IPS-18c (cell line): Measurements from ENCODE around the gene PACSIN1.

Source experiments
- H3K4me3 ChIP-seq: 2 replicates; pipeline ENCODE4 v1.7.0; 2013; ENCODE audit warnings: low read depth, mild to moderate bottlenecking, low read length, moderate library complexity; ENCODE audit not compliant: insufficient read depth
- H3K9me3 ChIP-seq: one replicate; pipeline ENCODE4 v1.6.1; 2013; ENCODE audit warnings: mild to moderate bottlenecking, low read length, moderate library complexity; ENCODE audit not compliant: control insufficient read depth, insufficient read depth

Gene PACSIN1

DNA sequence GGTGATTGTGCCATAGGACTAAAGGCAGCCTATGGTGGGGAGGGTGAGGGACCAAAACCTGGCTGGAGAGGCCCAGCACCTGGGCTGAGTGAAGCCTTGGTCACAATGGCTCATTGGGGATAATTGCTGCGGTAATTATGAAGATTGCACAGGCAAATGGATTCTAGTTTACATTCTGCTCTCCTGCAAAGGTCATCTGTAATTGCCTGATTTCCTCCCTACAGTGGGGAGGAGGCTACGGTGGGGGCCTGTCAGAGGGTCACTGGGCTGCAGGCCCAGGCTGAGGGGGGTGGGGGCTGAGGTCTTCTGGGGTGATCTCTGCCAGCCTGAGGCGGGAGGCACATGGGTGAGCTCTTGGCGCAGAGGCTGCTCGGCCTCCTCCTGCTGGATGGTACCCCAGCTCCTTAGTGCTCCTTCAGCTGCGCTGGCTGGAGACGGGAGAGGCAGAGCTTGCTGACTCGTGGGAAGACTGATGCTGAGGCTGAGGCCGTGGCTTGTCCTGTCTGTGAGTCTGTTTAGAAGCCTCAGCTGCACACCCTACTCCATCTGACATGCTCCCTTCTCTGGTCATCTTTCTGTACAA is 30.3 kb downstream of the PACSIN1 start:
- Histone ChIP-seq H3K9me3 (no peaks in the 10 kb centered on the region), H3K4me3 (no peak overlapping the region)

DNA sequence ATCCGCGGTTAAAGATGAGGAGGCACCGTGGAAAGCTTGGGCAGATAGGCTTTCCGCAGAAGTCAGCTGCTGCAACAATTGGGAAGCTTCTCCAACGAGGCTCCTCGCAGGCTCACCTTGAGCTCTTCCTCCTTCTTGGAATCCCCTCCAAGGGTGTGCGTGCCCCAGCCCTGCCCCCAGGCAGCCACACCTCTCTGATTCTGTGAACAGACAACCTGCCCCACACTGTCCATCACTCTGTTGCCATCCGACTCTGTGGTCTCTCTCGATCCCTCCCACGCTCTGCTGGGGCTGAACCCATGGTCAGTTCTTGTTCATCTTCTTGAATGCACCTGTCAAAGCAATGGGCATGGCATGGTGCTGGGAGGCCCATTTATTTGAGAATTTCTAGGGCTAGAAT is 31.5 kb downstream of the PACSIN1 start:
- H3K9me3 ChIP-seq: no peaks in the 10 kb centered on the region
- H3K4me3 ChIP-seq: no peak overlapping the region

DNA sequence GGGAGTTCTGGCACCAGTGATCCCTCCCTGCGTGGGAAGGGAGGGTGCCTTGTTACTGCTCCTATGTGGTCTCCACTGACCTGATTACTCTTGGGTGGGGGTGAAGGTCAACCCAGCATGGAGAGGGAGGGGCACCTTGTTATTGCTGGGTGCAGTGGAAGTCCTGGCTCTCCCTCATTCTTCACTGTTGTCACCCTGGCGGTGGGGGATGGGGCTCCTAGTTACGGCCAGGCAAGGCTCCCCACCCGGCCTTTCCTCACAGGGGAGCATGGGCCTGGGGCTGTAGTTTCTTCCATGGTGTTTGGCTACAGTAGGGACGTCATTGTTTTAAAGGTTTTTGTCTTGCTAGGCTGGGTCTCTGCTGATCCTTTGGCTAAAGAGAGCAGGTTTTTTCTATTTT is 40.8 kb downstream of the PACSIN1 start:
- H3K4me3 ChIP-seq: no peak overlapping the region
- H3K9me3 ChIP-seq: no peaks in the 10 kb centered on the region

- no peaks in the 10 kb centered on the region for H3K9me3 ChIP-seq
- no peak overlapping the region for H3K4me3 ChIP-seq
Measured at GRCh38 chr6:34508425-34508824, 42.5 kb downstream of the PACSIN1 start.

GRCh38 chr6:34509782-34510181 is 43.9 kb downstream of the PACSIN1 start:
- H3K9me3 ChIP-seq: no peaks in the 10 kb centered on the region
- H3K4me3 ChIP-seq: no peak overlapping the region

GRCh38 chr6:34510299-34510698 is 44.4 kb downstream of the PACSIN1 start:
- no peak overlapping the region for H3K4me3 ChIP-seq
- H3K9me3 ChIP-seq: no peaks in the 10 kb centered on the region

DNA sequence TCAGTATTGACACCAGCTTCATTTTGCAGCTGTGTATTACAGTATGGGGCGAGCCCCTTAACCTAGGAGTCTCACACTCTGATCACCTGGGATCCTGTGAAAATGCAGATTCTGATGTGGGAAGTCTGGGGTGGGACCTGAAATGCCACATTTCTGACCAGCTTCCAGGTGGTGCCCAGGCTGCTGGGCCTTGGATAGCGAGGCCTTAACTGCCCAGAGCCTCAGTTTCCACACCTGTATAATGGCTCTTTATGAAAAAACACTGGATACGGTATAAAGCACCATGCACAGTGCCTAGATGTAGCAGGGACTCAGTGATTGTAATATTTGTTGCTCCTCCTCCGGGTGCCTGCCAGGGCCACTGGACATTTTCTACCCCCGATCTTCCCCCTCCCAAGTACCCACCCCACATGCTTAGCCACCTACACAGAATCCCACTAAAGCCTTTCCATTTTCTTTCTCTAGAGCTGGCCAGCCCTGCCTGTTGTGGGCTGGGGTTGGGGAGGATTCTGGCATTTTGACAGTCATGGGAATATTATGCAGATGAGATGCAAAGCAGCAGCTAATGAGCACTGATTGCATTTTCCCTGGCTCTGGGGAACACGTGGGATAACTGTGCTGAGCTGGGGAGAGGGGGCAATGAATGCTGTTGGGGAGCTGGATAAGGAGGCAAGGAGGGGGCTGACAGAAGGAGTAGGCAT is 45.5 kb downstream of the PACSIN1 start:
- no peaks in the 10 kb centered on the region for H3K9me3 ChIP-seq
- no peak overlapping the region; the same call in 1 of the 2 replicates for H3K4me3 ChIP-seq

DNA sequence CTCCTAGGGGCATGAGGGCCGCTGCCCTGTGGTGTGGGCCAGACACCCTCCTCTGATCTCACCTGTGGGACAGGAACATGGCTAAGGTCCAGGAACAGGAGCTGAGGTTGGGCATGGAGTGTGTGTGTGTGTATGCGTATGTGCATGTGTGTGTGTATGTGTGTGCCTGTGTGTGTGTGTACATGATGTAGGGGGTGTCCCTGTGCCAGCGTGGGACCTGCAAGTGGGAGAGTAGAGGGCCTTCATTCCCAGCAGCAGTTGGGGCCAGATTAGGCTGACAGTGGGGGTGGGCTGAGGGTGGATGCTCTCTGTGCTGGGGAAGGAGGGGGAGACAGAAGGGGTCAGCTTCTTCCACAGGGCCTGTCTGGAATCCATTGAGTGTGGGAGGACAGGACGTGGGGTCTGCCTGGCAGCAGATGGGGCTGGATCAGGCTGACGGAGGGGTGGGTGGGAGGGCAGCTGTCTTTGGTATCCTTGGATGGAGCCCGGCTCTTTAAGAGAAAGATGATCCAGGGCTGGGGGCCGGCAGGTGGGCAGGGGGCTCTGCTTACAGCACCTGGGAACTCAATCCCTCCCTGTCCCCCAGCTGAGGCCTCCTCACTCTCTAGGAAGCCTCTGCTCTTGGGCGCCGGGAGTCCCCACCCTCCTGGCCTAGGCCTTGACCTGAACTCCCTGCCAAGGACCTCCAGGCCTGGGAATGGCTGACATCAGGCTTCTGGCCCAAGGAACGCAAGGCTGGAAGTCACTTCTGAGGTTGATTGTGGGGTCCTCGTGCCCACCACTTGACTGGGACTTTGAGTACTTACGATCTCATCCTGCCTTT is 46.2 kb downstream of the PACSIN1 start:
- H3K9me3 ChIP-seq: no peaks in the 10 kb centered on the region
- no peak overlapping the region for H3K4me3 ChIP-seq

DNA sequence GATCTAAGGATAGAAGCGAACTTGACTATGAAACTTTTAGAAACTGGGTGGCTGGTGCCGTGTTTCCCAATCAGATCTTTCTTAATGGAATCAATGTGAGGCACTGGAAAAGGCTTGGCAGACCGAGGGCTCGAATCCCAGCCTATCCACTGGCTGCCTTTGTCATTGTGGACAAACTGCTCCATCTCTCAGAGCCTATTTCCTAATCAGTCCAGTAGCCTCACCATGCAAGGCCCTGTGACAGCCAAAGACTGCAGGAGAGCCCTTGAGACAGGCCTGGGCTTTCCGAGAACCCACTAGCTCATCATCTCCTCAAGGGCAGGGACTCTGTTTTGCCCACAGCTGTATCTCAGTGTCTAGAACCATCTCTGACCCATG is 46.9 kb downstream of the PACSIN1 start:
- H3K9me3 ChIP-seq: no peaks in the 10 kb centered on the region
- no peak overlapping the region for H3K4me3 ChIP-seq

DNA sequence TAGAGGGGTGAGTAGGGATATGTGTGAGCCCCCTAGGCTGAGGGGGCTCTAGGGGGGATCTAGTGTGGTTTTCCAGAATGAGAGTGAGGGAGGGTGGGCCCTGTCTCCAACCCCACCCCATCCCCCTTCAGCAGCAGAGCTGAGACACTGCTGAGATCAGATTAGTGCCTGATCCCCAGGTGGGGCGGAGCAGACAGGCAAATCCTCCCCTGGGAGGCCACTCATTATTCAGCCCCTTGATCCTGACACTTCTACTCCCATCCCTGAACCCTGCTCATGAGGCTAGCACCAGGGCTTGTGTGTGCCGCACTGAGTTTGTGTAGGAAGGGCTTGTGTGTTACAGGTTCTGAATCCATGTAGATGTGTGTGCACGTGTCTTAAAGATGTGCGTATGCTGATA is 47.8 kb downstream of the PACSIN1 start:
- no peaks in the 10 kb centered on the region for H3K9me3 ChIP-seq

DNA sequence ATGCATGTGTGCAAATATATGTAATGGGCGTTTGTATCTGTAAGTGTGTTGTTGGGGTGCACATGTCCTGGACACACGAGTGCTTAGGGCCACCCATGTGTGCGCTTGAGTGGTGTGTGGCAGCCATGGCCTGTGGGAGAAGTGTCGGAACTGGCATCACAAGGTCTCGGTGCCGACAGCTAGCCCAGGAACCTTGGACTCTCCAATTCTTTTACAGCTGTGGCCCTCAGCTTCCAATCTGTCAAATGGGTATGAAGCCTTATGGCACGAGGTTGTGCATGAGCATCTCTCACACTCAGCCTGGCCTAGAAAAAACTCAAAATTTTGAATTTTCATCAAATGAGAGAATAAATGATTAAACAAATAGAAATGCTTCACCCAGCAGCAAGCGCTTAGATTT is 48.2 kb downstream of the PACSIN1 start:
- Histone ChIP-seq H3K9me3 (no peaks in the 10 kb centered on the region), H3K4me3 (peak overlapping the region; percentile 64)

More for the DNA sequence above, 47.8 kb downstream of the PACSIN1 start:
- no peak overlapping the region for H3K4me3 ChIP-seq

DNA sequence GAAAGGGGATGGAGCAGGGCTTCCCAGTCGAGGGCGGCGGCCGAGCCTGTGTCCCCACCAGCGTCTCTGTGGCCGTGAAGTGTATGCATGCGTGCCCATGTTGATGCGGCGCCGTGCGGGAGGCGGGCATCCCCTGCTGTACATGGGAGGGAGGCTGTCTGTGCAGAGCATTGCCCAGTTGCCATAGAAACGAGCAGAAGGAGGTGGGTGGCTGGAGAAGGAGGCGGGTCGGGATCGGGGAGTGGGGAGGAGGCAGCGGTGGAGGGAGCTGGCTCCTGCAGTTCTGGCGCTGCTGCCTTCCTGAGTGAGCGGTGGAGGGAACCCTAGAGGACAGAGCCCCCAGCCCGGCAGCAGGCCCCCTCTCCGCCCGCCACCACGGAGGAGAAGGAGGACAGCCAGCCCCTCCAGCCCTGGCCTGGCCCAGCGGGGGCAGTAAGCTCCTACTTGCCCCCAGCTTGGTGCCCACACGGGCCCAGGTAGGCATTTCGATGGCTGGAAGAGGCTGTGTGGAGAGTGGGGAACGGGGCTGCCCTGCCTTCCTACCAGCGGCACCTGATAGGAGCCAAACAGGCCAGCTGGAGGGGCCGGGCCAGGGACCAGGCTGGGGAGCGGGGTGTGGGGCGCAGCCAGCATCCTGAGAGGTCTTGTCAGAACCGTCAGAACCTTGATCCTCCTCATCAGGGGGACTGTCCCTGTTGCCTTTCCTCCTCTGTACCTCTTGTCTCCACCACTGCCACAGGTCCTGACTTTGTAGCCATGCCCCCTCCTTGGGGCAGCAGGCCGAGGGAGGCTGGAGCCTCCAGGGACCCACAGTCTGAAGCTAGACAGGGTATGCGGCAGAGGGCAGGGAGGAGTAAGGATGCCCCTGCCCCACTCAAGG is 49.0 kb downstream of the PACSIN1 start:
- H3K4me3 ChIP-seq: peak overlapping the region; percentile 64
- no peaks in the 10 kb centered on the region for H3K9me3 ChIP-seq

GRCh38 chr6:34515473-34516387 is 49.9 kb downstream of the PACSIN1 start:
- H3K4me3 ChIP-seq: no peak overlapping the region; the same call in 1 of the 2 replicates
- no peaks in the 10 kb centered on the region for H3K9me3 ChIP-seq

GRCh38 chr6:34516391-34517324 is 50.8 kb downstream of the PACSIN1 start:
- H3K9me3 ChIP-seq: no peaks in the 10 kb centered on the region
- no peak overlapping the region for H3K4me3 ChIP-seq

DNA sequence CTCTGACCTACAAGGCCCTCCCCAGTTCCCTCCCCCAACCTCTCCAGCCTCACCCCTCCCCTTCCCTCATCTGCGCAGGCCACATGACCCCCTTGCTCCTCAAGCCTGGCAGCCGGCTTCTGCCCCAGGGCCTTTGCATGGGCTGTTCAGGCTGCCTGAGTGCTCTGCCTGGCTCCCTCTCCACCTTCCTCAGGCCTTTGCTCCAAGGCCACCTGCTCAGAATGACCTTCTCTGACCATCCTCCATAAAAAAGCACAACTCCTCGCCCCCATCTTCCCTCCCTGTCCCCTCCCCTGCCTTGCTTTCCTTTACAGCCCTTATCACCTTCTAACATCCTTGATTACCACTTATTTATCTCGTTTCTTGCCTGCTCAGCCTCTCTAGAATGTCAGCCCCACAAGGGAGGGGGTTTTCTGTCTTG is 51.6 kb downstream of the PACSIN1 start:
- Histone ChIP-seq H3K4me3 (no peak overlapping the region), H3K9me3 (no peaks in the 10 kb centered on the region)
